Glomerular endothelial cell (primary cell): Measurements from ENCODE around the gene ZZZ3. TPM values are rescaled to one million over a fixed set of nuclear protein-coding genes. Genes with fewer than 3 reads are reported as not detected.
"Not testable (repeated sequence)": the region's sequence is repeated elsewhere in the genome, so short reads cannot be mapped to it uniquely, and the experiment has no call there.

Experiments used
- DNase-seq: peaks from one replicate; pipeline ENCODE4 v3.0.0-alpha.2; 2011; ENCODE audit warnings: low read depth, low spot score; ENCODE audit errors: extremely low read depth
- total RNA-seq: library from RNA; depleted of rRNA; stranded (reverse); fragments of >200 nt; gene quantifications from 2 replicates; pipeline ENCODE4 v1.2.3, GENCODE V29; 2015

ZZZ3 gene
- 39.1 and 43.2 TPM in 2 replicates for total RNA-seq

GRCh38 chr1:77682460-77683159 lies at the start of gene ZZZ3:
TSS of gene ZZZ3 (minus strand) at chr1:77682658. CDS start at chr1:77633354, 49,304 bp downstream.
- DNase-seq = peak; percentile 95

- DNase-seq = no peak
Observed at GRCh38 chr1:77732090-77732489, 49.6 kb upstream of the ZZZ3 start.

- no peak for DNase-seq
Observed at GRCh38 chr1:77725706-77726105, 43.2 kb upstream of the ZZZ3 start.

- DNase-seq = no peak
Observed at GRCh38 chr1:77718181-77718580, 35.7 kb upstream of the ZZZ3 start.

GRCh38 chr1:77716065-77716464 lies 33.6 kb upstream of the ZZZ3 start:
- no peak for DNase-seq

- no peak for DNase-seq
Observed at GRCh38 chr1:77709727-77710126, 27.3 kb upstream of the ZZZ3 start.

GRCh38 chr1:77706321-77706720 lies 23.9 kb upstream of the ZZZ3 start:
- no peak for DNase-seq

GRCh38 chr1:77704736-77705135 lies 22.3 kb upstream of the ZZZ3 start:
- DNase-seq = no peak

GRCh38 chr1:77699673-77700072 lies 17.2 kb upstream of the ZZZ3 start:
- not testable (repeated sequence) for DNase-seq

- no peak for DNase-seq
Observed at GRCh38 chr1:77697441-77697840, 15.0 kb upstream of the ZZZ3 start.

- no peak for DNase-seq
Observed at GRCh38 chr1:77688939-77689338, 6.5 kb upstream of the ZZZ3 start.

- DNase-seq = no peak
Observed at GRCh38 chr1:77687519-77687906, 5.1 kb upstream of the ZZZ3 start.

- DNase-seq = no peak
Observed at GRCh38 chr1:77686796-77687518, 4.5 kb upstream of the ZZZ3 start.

GRCh38 chr1:77683160-77684148 lies 996 bp upstream of the ZZZ3 start:
- no peak for DNase-seq

- DNase-seq = no peak
Observed at GRCh38 chr1:77680173-77680572, 2.3 kb downstream of the ZZZ3 start.

GRCh38 chr1:77678660-77679610 lies 3.5 kb downstream of the ZZZ3 start:
- no peak for DNase-seq

GRCh38 chr1:77674807-77675206 lies 7.7 kb downstream of the ZZZ3 start:
- DNase-seq = not testable (repeated sequence)

- DNase-seq = no peak
Observed at GRCh38 chr1:77673716-77674355, 8.6 kb downstream of the ZZZ3 start.

- no peak for DNase-seq
Observed at GRCh38 chr1:77673030-77673429, 9.4 kb downstream of the ZZZ3 start.

GRCh38 chr1:77672374-77672773 lies 10.1 kb downstream of the ZZZ3 start:
- no peak for DNase-seq
